DND-41 (cell line): ENCODE results near the gene OR56A1.

Experiments used
- ATAC-seq: fragments of 200-7000 bp; cut with Tn5 transposase; 3 replicates; pipeline ENCODE4 v1.9.1; 2021; ENCODE audit warnings: low read depth; ENCODE audit not compliant: insufficient read depth
- DNase-seq: peaks from one replicate; pipeline ENCODE4 v3.0.0-alpha.2; 2020
- H2AFZ ChIP-seq: 2 replicates; pipeline ENCODE4 v1.6.0; 2012; ENCODE audit warnings: low read depth, low read length
- H3K27ac ChIP-seq: 2 replicates; pipeline ENCODE4 v1.5.1; 2012; ENCODE audit warnings: low read length, inconsistent platforms
- H3K27me3 ChIP-seq: fragments of 200-600 bp; sonication (generic); 2 replicates; pipeline ENCODE4 v1.6.0; 2012; ENCODE audit warnings: low read length, mild to moderate bottlenecking, inconsistent platforms; ENCODE audit not compliant: insufficient read depth, poor library complexity
- H3K36me3 ChIP-seq: 2 replicates; pipeline ENCODE4 v1.5.1; 2012; ENCODE audit warnings: low read length, inconsistent platforms; ENCODE audit not compliant: insufficient read depth
- H3K4me1 ChIP-seq: 2 replicates; pipeline ENCODE4 v1.5.1; 2012; ENCODE audit warnings: mild to moderate bottlenecking, low read length; ENCODE audit not compliant: insufficient read depth
- H3K4me2 ChIP-seq: 2 replicates; pipeline ENCODE4 v1.6.0; 2012; ENCODE audit warnings: mild to moderate bottlenecking, moderate library complexity, low read length, inconsistent platforms; ENCODE audit not compliant: insufficient read depth
- H3K4me3 ChIP-seq, 2 experiments: fragments of 200-600 bp in 1 of 2; shearing (Covaris generic) in 1 of 2; 2 replicates each; pipeline ENCODE4 v1.5.1; 2012 to 2016; ENCODE audit warnings: inconsistent platforms in 2 of 2, low read length in 2 of 2, mild to moderate bottlenecking in 2 of 2, low read depth in 1 of 2, moderate library complexity in 1 of 2
- H3K79me2 ChIP-seq: 2 replicates; pipeline ENCODE4 v1.6.0; 2012; ENCODE audit warnings: low read length, inconsistent platforms; ENCODE audit not compliant: insufficient read depth
- H3K9ac ChIP-seq: 2 replicates; pipeline ENCODE4 v1.6.0; 2012; ENCODE audit warnings: low read depth, mild to moderate bottlenecking, inconsistent platforms, low read length, moderate library complexity
- H3K9me3 ChIP-seq: 2 replicates; pipeline ENCODE4 v1.5.1; 2012; ENCODE audit warnings: low read length, moderate library complexity, mild to moderate bottlenecking, inconsistent platforms; ENCODE audit not compliant: insufficient read depth, severe bottlenecking
- H4K20me1 ChIP-seq: 2 replicates; pipeline ENCODE4 v1.6.0; 2012; ENCODE audit warnings: low read length; ENCODE audit not compliant: insufficient read depth
- CTCF ChIP-seq: IDR thresholded peaks from 2 replicates; pipeline ENCODE4 v1.5.1; 2012; ENCODE audit warnings: borderline replicate concordance, low read length, moderate library complexity, mild to moderate bottlenecking; ENCODE audit not compliant: poor library complexity, severe bottlenecking; ENCODE audit errors: extremely low read depth
- EZH2 ChIP-seq: IDR thresholded peaks from 3 replicates; pipeline ENCODE4 v1.6.1; 2012; ENCODE audit warnings: borderline replicate concordance, low read depth, mild to moderate bottlenecking, moderate library complexity, low read length, inconsistent platforms; ENCODE audit not compliant: severe bottlenecking

Gene OR56A1

GRCh38 chr11:6067502-6067901, 36.9 kb upstream of the OR56A1 start:
- Histone ChIP-seq H3K27ac (no peak overlapping the region), H3K27me3 (peaks cover 5% of the 10 kb centered on the region), H3K9me3 (no peaks in the 10 kb centered on the region), H2AFZ (no peak overlapping the region), H3K79me2 (no peaks in the 10 kb centered on the region), H3K4me1 (no peaks in the 10 kb centered on the region), H3K9ac (no peak overlapping the region), H3K4me3 (no peak overlapping the region), H3K4me2 (no peak overlapping the region), H3K36me3 (no peaks in the 10 kb centered on the region), H4K20me1 (no peaks in the 10 kb centered on the region)
- TF ChIP-seq EZH2 (no peak), CTCF (no peak)
- DNase-seq (no peak), ATAC-seq (no peak)

- H3K4me3 ChIP-seq: no peak overlapping the region
- ATAC-seq (no peak), DNase-seq (no peak)
- H3K9ac ChIP-seq: no peak overlapping the region
- H3K4me2 ChIP-seq: no peak overlapping the region
- no peak overlapping the region for H2AFZ ChIP-seq
- no peaks in the 10 kb centered on the region for H3K79me2 ChIP-seq
- no peaks in the 10 kb centered on the region for H4K20me1 ChIP-seq
- no peaks in the 10 kb centered on the region for H3K36me3 ChIP-seq
- no peak for TF ChIP-seq EZH2
- no peak for TF ChIP-seq CTCF
- no peaks in the 10 kb centered on the region for H3K4me1 ChIP-seq
- peaks cover 3% of the 10 kb centered on the region for H3K27me3 ChIP-seq
- no peaks in the 10 kb centered on the region for H3K9me3 ChIP-seq
- no peak overlapping the region for H3K27ac ChIP-seq
Observed at GRCh38 chr11:6062691-6063358, 32.3 kb upstream of the OR56A1 start.

- Histone ChIP-seq H3K79me2 (no peaks in the 10 kb centered on the region), H3K4me1 (no peaks in the 10 kb centered on the region), H4K20me1 (no peaks in the 10 kb centered on the region), H2AFZ (no peak overlapping the region), H3K36me3 (no peaks in the 10 kb centered on the region), H3K4me2 (no peak overlapping the region), H3K9me3 (no peaks in the 10 kb centered on the region), H3K4me3 (no peak overlapping the region), H3K27ac (no peak overlapping the region), H3K9ac (no peak overlapping the region), H3K27me3 (peaks cover 3% of the 10 kb centered on the region)
- no peak for DNase-seq
- TF ChIP-seq CTCF (no peak), EZH2 (no peak)
- ATAC-seq: no peak
Observed at GRCh38 chr11:6061475-6061874, 30.9 kb upstream of the OR56A1 start.
